Measurements from ENCODE around the gene CLEC18C.
"Not testable (repeated sequence)": the region's sequence is repeated elsewhere in the genome, so short reads cannot be mapped to it uniquely, and the experiment has no call there.

DNA sequence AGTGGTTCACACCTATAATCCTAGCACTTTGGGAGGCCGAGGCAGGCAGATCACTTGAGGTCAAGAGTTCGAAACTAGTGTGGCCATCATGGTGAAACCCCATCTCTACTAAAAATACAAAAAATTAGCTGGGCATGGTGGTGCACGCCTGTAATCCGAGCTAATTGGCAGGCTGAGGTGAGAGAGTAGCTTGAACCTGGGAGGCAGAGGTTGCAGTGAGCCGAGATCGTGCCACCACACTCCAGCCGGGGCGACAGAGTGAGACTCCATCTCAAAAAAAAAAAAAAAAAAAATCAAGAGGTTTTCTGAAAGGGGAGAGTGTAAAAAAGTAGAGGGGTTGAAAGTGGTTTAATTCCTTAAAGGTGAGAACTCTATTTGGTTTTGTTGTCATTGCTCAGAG is 37.8 kb upstream of the CLEC18C start:
- TF ChIP-seq, protein P1, sequence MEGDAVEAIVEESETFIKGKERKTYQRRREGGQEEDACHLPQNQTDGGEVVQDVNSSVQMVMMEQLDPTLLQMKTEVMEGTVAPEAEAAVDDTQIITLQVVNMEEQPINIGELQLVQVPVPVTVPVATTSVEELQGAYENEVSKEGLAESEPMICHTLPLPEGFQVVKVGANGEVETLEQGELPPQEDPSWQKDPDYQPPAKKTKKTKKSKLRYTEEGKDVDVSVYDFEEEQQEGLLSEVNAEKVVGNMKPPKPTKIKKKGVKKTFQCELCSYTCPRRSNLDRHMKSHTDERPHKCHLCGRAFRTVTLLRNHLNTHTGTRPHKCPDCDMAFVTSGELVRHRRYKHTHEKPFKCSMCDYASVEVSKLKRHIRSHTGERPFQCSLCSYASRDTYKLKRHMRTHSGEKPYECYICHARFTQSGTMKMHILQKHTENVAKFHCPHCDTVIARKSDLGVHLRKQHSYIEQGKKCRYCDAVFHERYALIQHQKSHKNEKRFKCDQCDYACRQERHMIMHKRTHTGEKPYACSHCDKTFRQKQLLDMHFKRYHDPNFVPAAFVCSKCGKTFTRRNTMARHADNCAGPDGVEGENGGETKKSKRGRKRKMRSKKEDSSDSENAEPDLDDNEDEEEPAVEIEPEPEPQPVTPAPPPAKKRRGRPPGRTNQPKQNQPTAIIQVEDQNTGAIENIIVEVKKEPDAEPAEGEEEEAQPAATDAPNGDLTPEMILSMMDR (conservative IDR thresholded peaks at IDR 0.05; ENCODE audit: low read depth, low read length), result not testable (repeated sequence)
- not testable (repeated sequence) for TF ChIP-seq RCOR1 (IDR thresholded peaks at IDR 0.05; ENCODE audit: insufficient replicate concordance, low read length); POLR2A (IDR thresholded peaks at IDR 0.05; ENCODE audit: low read depth, low read length); MAFK (IDR thresholded peaks at IDR 0.05; ENCODE audit: low read depth, low read length); SMC3 (IDR thresholded peaks at IDR 0.05; ENCODE audit: low read depth, low read length); CEBPB (IDR thresholded peaks at IDR 0.05; ENCODE audit: low read depth, low read length); MXI1 (IDR thresholded peaks at IDR 0.05; ENCODE audit: borderline replicate concordance, low read depth, low read length); RFX5 (IDR thresholded peaks at IDR 0.05; ENCODE audit: low read depth, low read length); MAZ (IDR thresholded peaks at IDR 0.05; ENCODE audit: borderline replicate concordance, low read depth, low read length); CHD1 (IDR thresholded peaks at IDR 0.05; ENCODE audit: low read depth, low read length); BHLHE40 (IDR thresholded peaks at IDR 0.05; ENCODE audit: low read depth, low read length)
- TF ChIP-seq, protein P2, sequence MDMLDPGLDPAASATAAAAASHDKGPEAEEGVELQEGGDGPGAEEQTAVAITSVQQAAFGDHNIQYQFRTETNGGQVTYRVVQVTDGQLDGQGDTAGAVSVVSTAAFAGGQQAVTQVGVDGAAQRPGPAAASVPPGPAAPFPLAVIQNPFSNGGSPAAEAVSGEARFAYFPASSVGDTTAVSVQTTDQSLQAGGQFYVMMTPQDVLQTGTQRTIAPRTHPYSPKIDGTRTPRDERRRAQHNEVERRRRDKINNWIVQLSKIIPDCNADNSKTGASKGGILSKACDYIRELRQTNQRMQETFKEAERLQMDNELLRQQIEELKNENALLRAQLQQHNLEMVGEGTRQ (IDR thresholded peaks at IDR 0.05; ENCODE audit: low read depth, low read length), result not testable (repeated sequence)
- TF ChIP-seq, protein P3, sequence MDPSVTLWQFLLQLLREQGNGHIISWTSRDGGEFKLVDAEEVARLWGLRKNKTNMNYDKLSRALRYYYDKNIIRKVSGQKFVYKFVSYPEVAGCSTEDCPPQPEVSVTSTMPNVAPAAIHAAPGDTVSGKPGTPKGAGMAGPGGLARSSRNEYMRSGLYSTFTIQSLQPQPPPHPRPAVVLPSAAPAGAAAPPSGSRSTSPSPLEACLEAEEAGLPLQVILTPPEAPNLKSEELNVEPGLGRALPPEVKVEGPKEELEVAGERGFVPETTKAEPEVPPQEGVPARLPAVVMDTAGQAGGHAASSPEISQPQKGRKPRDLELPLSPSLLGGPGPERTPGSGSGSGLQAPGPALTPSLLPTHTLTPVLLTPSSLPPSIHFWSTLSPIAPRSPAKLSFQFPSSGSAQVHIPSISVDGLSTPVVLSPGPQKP (IDR thresholded peaks at IDR 0.05; ENCODE audit: borderline replicate concordance, low read depth, low read length), result not testable (repeated sequence)

Data from IMR-90 (cell line).